GM19025 (cell line): ENCODE data around the gene TNRC18.

Experiments used
- ATAC-seq: cut with Tn5 transposase; IDR thresholded peaks from one replicate; pipeline ENCODE4 v1.9.1; 2021; ENCODE audit warnings: mild to moderate bottlenecking, low read depth, moderate library complexity; ENCODE audit not compliant: unreplicated experiment

The TNRC18 gene

DNA sequence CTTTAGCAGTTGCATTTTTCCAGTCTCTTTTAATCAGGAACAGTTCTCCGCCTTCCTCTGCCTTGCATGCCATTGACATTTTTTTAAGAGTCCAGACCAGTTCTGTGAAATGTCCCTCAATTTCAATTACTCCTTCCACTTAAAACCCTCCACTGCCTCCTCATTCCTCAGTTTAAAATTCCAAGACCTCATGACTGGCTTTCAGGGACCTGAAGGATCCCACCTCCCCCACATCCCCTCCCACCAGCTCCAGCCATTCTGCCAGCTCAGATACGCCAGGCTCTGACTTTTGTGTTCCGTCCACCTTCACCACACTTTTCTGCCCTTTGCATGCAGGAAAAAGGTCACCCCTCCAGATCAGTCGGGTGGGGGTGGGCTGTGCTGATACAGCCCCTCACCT, 8.7 kb downstream of the TNRC18 start:
- ATAC-seq: no peak

DNA sequence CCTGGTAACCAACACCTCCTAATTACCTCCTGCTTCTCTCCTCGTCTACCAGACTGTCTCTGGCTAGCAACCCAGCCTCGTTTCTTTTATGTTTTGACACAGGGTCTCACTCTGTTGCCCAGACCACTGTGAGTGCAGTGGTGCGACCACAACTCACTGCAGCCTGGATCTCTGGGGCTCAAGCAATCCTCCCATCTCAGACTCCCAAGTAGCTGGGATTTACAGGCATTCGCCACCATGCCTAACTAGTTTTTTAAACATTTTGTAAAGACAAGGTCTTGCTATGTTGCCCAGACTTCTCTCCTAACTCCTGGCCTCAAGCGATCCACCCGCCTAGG, 10.2 kb downstream of the TNRC18 start:
- ATAC-seq: no peak

DNA sequence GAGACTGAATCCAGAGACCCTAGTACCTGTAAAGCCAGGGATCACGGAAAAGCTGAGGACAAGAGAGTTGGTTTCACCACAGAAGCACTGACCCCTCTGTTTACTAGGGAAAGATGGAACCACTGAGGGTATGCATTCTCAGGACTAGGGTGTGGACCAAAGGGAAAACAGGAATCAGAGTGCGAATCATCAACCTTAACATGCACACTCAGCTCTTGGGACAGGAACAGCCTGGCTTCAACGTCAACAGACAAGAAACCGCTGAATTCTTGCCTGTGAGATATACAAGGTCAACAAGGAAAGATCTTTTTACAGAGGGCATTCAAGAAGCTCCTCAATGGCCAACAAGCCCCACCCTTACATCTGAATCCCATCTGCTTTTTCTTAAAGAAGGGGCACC, 14.9 kb downstream of the TNRC18 start:
- ATAC-seq: no peak

DNA sequence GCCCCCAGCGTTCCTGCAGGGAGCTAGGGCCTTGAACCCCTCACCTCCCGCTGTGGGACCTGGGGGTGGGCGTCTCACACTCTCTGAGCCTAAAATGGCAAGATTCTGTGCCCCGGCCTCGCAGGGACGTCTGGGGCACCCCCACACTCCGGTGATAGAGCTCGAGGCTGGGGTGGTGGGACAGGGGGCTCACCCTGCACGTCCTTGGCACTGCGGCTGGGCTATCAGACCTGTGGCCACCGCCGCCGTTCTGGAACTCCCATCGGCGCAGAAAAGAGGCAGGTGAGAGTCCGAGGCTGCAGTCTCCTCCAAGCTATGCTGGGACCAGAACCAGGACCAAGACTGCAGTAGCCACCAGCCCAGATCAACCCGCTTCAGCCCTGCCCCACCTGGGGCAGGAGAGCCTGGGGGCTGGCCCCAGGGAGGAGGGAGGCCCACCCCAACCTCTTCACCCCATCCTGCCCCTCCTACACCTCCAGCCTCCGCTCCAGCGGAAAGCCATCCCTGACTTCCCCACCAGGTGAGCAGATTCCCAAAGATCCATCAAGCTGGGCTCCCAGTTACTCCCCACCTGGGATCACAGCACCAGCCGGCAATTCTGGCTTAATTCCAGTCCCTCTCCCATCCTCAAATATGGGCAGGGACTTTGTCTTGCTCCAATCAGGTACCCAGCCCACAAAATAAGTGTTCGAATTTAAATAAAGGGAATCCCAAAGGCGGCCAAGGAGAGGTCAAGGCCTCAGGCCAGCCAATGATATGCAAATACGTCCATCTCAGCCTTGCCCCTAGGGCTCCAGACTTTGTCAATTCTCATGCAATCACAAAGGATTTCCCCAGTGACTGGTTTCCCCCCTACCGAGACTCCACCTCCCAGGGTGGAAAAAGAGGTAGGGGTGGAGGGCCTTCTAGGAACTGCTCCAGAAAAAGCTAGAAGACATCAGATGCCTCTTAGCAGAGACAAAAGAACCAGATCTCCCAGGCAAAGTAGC, 16.4 kb downstream of the TNRC18 start:
- ATAC-seq: no peak

DNA sequence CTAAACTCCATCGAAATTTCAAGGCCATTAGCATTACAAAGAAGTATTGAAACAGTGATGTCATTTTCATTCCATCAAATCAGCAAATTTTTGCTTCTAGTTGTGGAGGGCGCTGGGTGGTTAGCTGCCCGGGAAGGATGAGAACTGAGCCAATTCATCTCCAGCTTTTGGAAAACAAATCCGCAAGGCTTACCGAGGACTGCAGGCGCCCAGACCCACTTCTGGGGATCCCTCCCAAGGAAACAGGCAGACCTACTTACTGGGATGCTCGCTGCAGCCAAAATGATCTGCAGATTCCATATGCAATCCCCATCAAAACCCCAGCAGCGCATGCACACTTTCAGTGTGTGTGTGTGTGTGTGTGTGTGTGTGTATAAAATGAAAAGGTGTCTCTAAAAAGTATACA, 19.2 kb downstream of the TNRC18 start:
- no peak for ATAC-seq

DNA sequence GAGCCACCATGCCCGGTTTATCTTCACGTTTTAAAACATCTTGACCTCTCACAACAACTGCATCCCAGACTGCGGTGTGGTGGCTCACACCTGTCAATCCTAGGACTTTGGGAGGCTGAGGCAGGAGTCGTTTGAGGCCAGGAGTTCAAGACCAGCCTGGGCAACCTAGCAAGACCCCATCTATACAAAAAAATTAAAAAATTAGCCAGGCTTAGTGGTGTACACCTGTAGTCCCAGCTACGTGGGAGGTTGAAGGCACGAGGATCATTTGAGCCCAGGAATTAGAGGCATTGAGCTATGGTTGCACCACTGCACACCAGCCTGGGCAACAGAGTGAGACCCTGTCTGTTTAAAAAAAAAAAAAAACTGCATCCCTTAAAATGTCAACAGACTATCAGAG, 20.2 kb downstream of the TNRC18 start:
- ATAC-seq: no peak

DNA sequence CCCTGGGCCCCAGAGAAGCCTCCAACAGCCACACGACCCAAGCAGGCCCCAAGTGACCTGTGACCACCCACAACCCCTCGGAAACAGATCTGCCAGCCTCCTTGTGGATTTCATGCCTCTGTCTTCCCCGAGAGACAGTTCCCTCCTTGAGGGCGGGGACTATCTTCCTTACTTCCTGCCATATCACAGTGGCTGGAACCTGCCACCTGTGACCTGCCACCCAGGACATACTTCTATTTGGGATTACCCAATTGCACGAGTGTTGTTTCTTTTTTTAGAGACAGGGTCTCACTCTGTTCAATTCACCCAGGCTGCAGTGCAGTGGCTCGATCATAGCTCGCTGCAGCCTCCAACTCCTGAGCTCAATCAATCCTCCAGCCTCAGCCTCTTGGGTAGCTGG, 25.9 kb downstream of the TNRC18 start:
- no peak for ATAC-seq

- ATAC-seq: peak; percentile 85
These were observed 26.5 kb downstream of the TNRC18 start for GRCh38 chr7:5396999-5397663.

DNA sequence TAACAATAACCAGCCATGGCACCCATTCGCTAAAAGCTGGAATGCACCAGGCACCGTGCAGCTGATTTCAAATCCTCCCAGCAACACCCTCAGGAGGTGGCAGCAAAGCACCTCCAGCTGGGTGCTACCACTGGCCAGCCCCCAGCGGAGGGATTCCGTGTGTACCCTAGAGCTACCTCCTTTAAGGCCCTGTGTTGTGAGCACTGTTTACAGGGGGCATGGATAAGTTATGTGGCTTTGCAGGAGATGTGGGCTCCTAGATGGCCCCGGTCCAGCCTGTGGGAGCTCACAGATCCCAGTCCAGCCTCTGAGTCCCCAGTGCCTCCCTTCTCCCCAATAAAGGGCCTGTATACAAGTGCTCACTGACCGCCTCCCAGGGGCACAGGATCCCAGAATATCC, 27.1 kb downstream of the TNRC18 start:
- peak; percentile 34 for ATAC-seq

- no peak for ATAC-seq
These were observed 28.4 kb downstream of the TNRC18 start for GRCh38 chr7:5395246-5395645.

DNA sequence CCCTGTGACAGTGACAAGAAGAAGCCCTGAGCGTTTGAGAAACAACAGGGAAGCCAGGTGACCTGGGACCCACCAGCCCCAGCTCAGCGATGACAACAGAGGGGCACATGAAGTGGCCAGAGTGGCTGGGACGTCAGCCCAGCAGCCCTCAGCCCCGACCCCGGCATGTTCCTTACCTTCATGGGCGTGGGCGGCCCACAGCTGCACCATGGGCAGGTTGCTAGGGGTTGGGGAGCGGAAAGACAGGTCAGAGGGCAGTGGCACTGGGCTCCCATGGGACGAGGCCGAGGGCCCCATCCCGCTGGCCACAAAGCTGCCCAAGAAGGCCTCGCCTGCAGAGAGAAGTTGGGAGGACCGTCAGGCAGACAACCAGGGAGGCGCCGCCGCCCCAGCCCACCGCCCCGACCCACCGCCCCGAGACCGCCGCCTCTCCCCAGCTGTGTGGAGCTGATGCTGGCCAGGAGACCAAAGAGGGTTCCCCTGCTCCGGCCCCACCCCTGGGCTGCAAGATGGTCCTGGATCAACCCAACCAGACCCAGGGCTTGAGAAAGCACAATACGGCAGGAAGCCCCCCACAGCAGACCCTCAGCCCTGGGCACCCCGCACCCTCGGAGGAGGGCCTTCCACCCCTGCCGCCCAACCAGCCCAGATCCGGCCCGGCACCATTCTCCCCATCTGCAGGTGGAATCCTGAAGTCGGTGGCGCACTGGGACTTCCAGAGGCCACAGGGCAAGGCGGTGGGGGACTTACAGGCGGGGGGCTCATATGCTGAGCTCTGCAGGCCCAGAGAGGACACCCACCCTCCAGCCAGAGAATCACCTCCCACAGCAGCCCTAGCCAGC, 29.1 kb downstream of the TNRC18 start:
- no peak for ATAC-seq

DNA sequence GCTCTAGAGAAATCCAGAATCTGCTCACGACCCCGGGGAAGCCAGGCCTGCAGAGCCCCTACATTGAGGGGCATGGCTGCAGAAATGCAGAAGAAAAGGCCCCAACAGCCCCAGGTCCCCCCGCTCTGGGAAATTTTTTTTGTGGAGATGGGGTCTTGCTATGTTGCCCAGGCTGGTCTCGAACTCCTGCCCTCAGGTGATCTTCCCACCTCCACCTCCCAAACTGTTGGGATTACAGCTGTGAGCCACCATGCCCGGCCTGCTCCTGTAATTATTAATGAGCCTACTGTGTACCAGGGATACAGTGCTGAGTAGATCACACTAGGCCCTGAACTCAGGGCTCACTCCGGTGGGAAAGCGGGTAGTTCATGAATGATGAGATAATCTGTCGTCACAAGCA, 29.9 kb downstream of the TNRC18 start:
- ATAC-seq: no peak

DNA sequence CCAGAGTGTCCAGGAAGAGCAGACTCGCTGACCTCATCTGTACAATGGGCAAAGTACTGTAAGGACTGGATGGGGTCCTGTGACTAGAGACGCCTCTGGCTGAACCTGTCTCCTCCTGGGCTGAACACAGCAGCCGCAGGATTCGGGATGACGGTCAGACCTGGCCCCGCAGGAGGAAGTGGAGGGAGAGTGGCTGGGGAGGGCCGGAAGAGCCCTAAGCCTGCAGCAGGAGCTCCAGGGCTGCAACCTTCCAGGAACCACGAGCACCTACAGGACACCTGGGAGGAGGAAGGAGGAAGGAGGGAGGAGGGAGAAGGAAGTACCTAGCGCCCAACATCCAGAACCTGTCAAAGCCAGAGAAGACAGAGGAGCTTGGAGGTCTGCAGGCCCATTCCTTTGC, 30.3 kb downstream of the TNRC18 start:
- no peak for ATAC-seq

DNA sequence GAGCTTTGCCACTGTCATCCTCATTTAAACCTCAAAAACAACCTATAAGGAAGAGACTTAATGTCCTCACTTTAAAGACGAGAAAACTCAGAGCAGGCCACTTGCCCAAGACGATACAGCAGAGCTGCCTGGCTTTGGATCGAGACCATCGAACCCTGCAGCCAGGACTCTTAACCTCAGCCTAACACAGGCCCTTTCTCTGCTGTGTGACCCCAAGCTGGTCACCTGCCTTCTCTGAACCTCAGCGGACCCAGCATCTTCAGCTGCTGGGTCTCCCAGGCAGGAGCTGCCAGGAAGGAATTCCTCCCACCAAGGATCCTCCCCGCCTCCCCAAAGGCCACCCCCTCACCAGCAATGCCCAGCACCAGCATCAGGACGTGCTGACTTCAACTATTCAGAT, 32.7 kb downstream of the TNRC18 start:
- no peak for ATAC-seq

DNA sequence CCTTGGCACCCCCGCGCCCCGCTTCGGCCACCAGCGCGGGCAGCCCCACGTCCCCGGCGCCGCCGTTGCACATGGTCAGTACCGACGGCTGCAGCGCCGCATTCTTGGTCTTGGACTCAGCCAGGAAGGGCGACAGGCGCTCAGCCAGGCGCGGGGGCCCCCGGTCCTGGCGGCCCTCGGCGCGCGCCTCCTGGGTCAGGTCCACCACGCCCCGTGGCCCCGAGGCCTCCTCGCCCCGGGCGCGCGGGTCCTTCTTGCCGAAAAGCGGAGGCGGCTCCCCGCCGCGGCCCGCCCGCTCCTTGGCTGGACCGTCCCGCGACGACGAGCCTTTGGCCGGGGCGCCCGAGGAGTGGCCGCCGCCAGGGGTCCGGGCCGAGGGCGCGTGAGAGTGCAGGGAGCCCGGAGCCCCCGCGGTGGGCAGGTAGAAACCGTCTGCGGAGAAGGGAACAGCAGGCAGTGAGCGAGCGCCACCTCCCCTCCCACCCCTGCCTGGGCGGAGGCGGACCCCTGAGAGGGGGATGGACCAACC, 34.7 kb downstream of the TNRC18 start:
- no peak for ATAC-seq

- ATAC-seq: no peak
These were observed 35.2 kb downstream of the TNRC18 start for GRCh38 chr7:5388273-5388901.

GRCh38 chr7:5387711-5388245, 35.9 kb downstream of the TNRC18 start:
- ATAC-seq: no peak

DNA sequence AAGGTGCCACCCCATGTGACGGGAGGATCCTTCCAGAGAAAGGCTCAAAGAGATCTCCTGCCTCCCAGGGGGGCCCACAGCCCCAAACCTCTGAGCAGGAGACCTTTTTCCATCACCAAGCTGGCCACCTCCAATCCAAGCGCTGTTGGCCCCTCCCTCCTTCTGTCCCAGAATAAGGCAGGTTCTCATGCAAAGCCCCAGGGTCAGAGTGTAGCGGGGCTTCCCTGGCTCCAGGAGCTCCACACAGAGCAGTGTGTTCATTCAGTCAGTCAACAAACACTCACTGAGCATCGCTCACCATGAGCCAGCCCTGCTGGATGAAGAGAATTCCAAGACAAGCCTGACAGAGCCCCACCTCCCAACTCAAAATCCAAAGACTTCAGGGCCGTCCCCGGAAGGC, 39.0 kb downstream of the TNRC18 start:
- no peak for ATAC-seq

- ATAC-seq: no peak
These were observed 40.1 kb downstream of the TNRC18 start for GRCh38 chr7:5383314-5384098.
